Measurements from ENCODE around the gene NPTX2. TPM values are rescaled to one million over a fixed set of nuclear protein-coding genes. Genes with fewer than 3 reads are reported as not detected.

Gene NPTX2
- total RNA-seq, 1 experiment from 2014 or later, result not detected

DNA sequence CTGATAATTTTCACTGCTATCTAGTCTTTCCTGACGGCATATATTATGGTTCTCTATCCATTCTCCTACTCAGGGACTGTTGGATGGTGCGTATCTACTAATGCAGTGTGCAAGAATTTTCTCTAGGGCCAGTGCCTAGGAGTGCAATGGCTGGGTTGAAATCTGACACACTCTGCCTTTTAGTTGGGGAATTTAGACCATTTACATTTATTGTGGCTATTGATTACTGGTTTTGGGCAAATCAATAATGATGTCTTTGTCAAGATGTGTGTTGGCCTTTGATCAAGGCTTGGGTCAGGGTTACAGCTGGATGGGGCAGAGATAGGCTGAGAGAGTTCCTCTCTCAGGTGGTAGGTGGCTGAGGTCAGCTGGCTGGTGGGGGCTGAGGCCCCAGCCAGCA, 21.8 kb downstream of the NPTX2 start:
- Histone ChIP-seq H3K4me1 (replicated peaks; ENCODE audit: insufficient read depth) (no peaks in the 10 kb centered on the region), H3F3A (ENCODE audit: insufficient read depth, low read depth) (no peaks in the 10 kb centered on the region), H3K36me3 (ENCODE audit: low read depth) (no peaks in the 10 kb centered on the region), H3K4me3 (no peak overlapping the region), H2AFZ (no peak overlapping the region), H3K9me2 (ENCODE audit: insufficient read depth) (no peaks in the 10 kb centered on the region), H3K79me2 (ENCODE audit: low read depth) (no peaks in the 10 kb centered on the region), H3K27me3 (ENCODE audit: insufficient read depth, low read depth) (peaks cover 60% of the 10 kb centered on the region), H4K20me1 (ENCODE audit: insufficient read depth) (no peaks in the 10 kb centered on the region), H3K9me3 (ENCODE audit: insufficient read depth, low read depth) (no peaks in the 10 kb centered on the region), H3K27ac (no peak overlapping the region), H3K4me2 (no peak overlapping the region)
- intact Hi-C loops (cut with micrococcal nuclease; ENCODE audit: unreplicated experiment), result no loop called here
- POLR2A ChIA-PET (ENCODE audit: unreplicated experiment), result no interaction called here
- no peak for DNase-seq
- CTCF ChIA-PET, result no interaction called here
- BruUV-seq (replicated peaks), result no TSS peak
- TF ChIP-seq EZH2 (IDR thresholded peaks at IDR 0.05; ENCODE audit: low read depth), result no peak
- TF ChIP-seq, protein P1, sequence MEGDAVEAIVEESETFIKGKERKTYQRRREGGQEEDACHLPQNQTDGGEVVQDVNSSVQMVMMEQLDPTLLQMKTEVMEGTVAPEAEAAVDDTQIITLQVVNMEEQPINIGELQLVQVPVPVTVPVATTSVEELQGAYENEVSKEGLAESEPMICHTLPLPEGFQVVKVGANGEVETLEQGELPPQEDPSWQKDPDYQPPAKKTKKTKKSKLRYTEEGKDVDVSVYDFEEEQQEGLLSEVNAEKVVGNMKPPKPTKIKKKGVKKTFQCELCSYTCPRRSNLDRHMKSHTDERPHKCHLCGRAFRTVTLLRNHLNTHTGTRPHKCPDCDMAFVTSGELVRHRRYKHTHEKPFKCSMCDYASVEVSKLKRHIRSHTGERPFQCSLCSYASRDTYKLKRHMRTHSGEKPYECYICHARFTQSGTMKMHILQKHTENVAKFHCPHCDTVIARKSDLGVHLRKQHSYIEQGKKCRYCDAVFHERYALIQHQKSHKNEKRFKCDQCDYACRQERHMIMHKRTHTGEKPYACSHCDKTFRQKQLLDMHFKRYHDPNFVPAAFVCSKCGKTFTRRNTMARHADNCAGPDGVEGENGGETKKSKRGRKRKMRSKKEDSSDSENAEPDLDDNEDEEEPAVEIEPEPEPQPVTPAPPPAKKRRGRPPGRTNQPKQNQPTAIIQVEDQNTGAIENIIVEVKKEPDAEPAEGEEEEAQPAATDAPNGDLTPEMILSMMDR (conservative IDR thresholded peaks at IDR 0.05), result no peak

- Histone ChIP-seq H3K9me3 (ENCODE audit: insufficient read depth, low read depth) (no peaks in the 10 kb centered on the region), H3K79me2 (ENCODE audit: low read depth) (no peaks in the 10 kb centered on the region), H3K36me3 (ENCODE audit: low read depth) (no peaks in the 10 kb centered on the region), H3K4me2 (no peak overlapping the region), H3K27me3 (ENCODE audit: insufficient read depth, low read depth) (peaks cover 56% of the 10 kb centered on the region), H2AFZ (no peak overlapping the region), H3K9me2 (ENCODE audit: insufficient read depth) (no peaks in the 10 kb centered on the region), H3F3A (ENCODE audit: insufficient read depth, low read depth) (no peaks in the 10 kb centered on the region), H3K27ac (no peak overlapping the region), H3K4me3 (no peak overlapping the region), H4K20me1 (ENCODE audit: insufficient read depth) (no peaks in the 10 kb centered on the region), H3K4me1 (replicated peaks; ENCODE audit: insufficient read depth) (no peaks in the 10 kb centered on the region)
- TF ChIP-seq EZH2 (IDR thresholded peaks at IDR 0.05; ENCODE audit: low read depth), result no peak
- TF ChIP-seq, protein P1 (conservative IDR thresholded peaks at IDR 0.05), result no peak
- intact Hi-C loops (cut with micrococcal nuclease; ENCODE audit: unreplicated experiment), result no loop called here
- BruUV-seq (replicated peaks), result no TSS peak
- POLR2A ChIA-PET (ENCODE audit: unreplicated experiment), result no interaction called here
- CTCF ChIA-PET, result no interaction called here
- DNase-seq, result no peak
Measured at GRCh38 chr7:98640375-98640774, 23.3 kb downstream of the NPTX2 start.

DNA sequence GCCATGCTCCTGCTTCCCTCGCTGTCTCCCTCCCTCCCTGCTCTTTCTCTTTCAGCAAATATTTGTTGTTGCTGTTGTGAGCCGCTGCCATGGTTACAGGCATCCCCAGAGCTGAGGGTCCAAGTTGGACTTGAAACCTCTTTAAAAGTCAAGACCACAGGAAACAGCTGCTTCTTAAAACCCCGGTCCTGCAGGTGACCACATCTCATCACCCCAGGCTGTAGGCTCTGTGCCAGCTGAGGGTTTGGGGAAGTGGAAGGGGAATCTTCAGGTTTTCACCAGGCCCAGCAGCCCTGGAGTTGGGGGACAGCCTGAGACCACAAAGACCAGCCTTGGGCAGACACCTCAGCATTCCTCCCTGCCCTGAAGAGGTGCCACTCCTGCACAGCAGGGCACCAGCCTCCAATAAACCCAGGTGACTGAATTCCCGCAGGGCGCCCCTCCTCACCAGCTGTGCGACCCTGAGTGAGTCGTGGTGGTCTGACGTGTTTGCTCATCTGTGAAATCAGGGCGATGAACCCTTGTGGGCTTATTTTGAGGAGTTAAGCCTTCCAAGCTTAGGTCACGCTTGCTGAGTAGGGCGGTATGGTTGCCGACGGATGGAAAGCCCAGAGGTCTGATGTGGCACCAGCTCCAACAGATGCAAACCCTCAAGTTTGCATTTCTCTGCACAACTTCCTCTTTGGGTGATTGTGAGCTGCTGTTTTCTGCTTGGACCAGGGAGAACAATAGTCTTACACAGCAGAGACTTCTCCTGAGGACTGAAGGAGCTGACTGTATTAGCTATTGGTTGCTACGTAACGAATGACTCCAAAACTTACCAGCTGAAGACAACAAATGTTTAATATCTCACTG, 24.8 kb downstream of the NPTX2 start:
- Histone ChIP-seq H3K79me2 (ENCODE audit: low read depth) (no peaks in the 10 kb centered on the region), H3K27me3 (ENCODE audit: insufficient read depth, low read depth) (peaks cover 61% of the 10 kb centered on the region), H3K4me1 (replicated peaks; ENCODE audit: insufficient read depth) (no peaks in the 10 kb centered on the region), H3K4me2 (no peak overlapping the region), H3K9me2 (ENCODE audit: insufficient read depth) (no peaks in the 10 kb centered on the region), H3K27ac (no peak overlapping the region), H4K20me1 (ENCODE audit: insufficient read depth) (no peaks in the 10 kb centered on the region), H3K9me3 (ENCODE audit: insufficient read depth, low read depth) (no peaks in the 10 kb centered on the region), H3F3A (ENCODE audit: insufficient read depth, low read depth) (no peaks in the 10 kb centered on the region), H2AFZ (no peak overlapping the region), H3K4me3 (no peak overlapping the region), H3K36me3 (ENCODE audit: low read depth) (no peaks in the 10 kb centered on the region)
- intact Hi-C loops (cut with micrococcal nuclease; ENCODE audit: unreplicated experiment), result no loop called here
- DNase-seq, result no peak
- CTCF ChIA-PET, result no interaction called here
- no peak for TF ChIP-seq EZH2 (IDR thresholded peaks at IDR 0.05; ENCODE audit: low read depth)
- TF ChIP-seq, protein P1 (conservative IDR thresholded peaks at IDR 0.05), result no peak
- no TSS peak for BruUV-seq (replicated peaks)
- POLR2A ChIA-PET (ENCODE audit: unreplicated experiment), result no interaction called here
